IMR-90 (cell line): ENCODE data around the gene CCDC171. TPM values are rescaled to one million over a fixed set of nuclear protein-coding genes. Genes with fewer than 3 reads are reported as not detected.

Source experiments
- ATAC-seq: fragments of 200-7000 bp; cut with Tn5 transposase; 2 replicates; pipeline ENCODE4 v1.9.1; 2020; ENCODE audit warnings: low read depth, mild to moderate bottlenecking, moderate library complexity
- BruUV-seq: library from RNA; stranded (reverse); fragments of 400-500 nt; replicated peaks from 2 replicates; lab custom pipeline; 2021; lab: Mats Ljungman, UMichigan
- CTCF ChIA-PET: fragments of 300-600 bp; formaldehyde crosslinking; extraction: SDS; loops from one replicate; lab custom pipeline; 2021; ENCODE audit warnings: antibody characterized with exemption; lab: Yijun Ruan, JAX
- POLR2A ChIA-PET: fragments of 300-600 bp; sonication (Branson Sonifier 250); formaldehyde crosslinking; loops from one replicate; lab custom pipeline; 2022; ENCODE audit warnings: antibody characterized with exemption; ENCODE audit not compliant: unreplicated experiment; lab: Charles Lee
- DNase-seq: peaks from one replicate; pipeline ENCODE4 v3.0.0; 2013
- H2AFZ ChIP-seq: replicated peaks from 2 replicates; pipeline ENCODE3; 2013; ENCODE audit warnings: low read length, mild to moderate bottlenecking; ENCODE audit not compliant: poor library complexity
- H2AK5ac ChIP-seq: 2 replicates; pipeline ENCODE4 v1.6.1; 2013; ENCODE audit warnings: low read depth, low read length, inconsistent platforms
- H2AK9ac ChIP-seq: replicated peaks from 2 replicates; pipeline ENCODE3; 2013; ENCODE audit warnings: mild to moderate bottlenecking, low read depth, low read length, moderate library complexity; ENCODE audit not compliant: poor library complexity
- H2BK120ac ChIP-seq: 2 replicates; pipeline ENCODE4 v1.6.1; 2013; ENCODE audit warnings: low read depth, low read length, inconsistent platforms
- H2BK15ac ChIP-seq: 3 replicates; pipeline ENCODE4 v1.6.1; 2013; ENCODE audit warnings: low read depth, low read length, inconsistent platforms
- H2BK20ac ChIP-seq: 2 replicates; pipeline ENCODE4 v1.6.1; 2013; ENCODE audit warnings: low read depth, mild to moderate bottlenecking, inconsistent platforms, low read length, moderate library complexity
- H2BK5ac ChIP-seq: 2 replicates; pipeline ENCODE4 v1.6.1; 2013; ENCODE audit warnings: mild to moderate bottlenecking, low read depth, low read length, inconsistent platforms; ENCODE audit not compliant: poor library complexity, severe bottlenecking
- H3K14ac ChIP-seq: replicated peaks from 2 replicates; pipeline ENCODE4 v1.6.1; 2013; ENCODE audit warnings: low read depth, low read length, inconsistent platforms
- H3K18ac ChIP-seq: 2 replicates; pipeline ENCODE4 v1.6.1; 2013; ENCODE audit warnings: low read depth, low read length, control low read depth
- H3K23ac ChIP-seq: 2 replicates; pipeline ENCODE4 v1.6.1; 2013; ENCODE audit warnings: low read depth, low read length, inconsistent platforms
- H3K27ac ChIP-seq: 2 replicates; pipeline ENCODE4 v1.5.1; 2013; ENCODE audit warnings: mild to moderate bottlenecking, control low read depth, low read length; ENCODE audit not compliant: insufficient read depth
- H3K27me3 ChIP-seq: 2 replicates; pipeline ENCODE4 v1.6.1; 2013; ENCODE audit warnings: low read length; ENCODE audit not compliant: control insufficient read depth, insufficient read depth
- H3K36me3 ChIP-seq: 2 replicates; pipeline ENCODE4 v1.6.1; 2013; ENCODE audit warnings: low read length, mixed read lengths; ENCODE audit not compliant: control insufficient read depth, insufficient read depth
- H3K4ac ChIP-seq: 2 replicates; pipeline ENCODE4 v1.6.1; 2013; ENCODE audit warnings: low read depth, low read length, inconsistent platforms
- H3K4me1 ChIP-seq: 2 replicates; pipeline ENCODE4 v1.6.1; 2013; ENCODE audit warnings: low read length, mixed read lengths; ENCODE audit not compliant: control insufficient read depth, insufficient read depth
- H3K4me2 ChIP-seq: 2 replicates; pipeline ENCODE4 v1.6.1; 2013; ENCODE audit warnings: low read depth, mild to moderate bottlenecking, control low read depth, low read length, moderate library complexity
- H3K4me3 ChIP-seq: 2 replicates; pipeline ENCODE4 v1.5.1; 2013; ENCODE audit warnings: low read depth, mild to moderate bottlenecking, control low read depth, low read length, moderate library complexity; ENCODE audit not compliant: insufficient read depth
- H3K56ac ChIP-seq: 2 replicates; pipeline ENCODE4 v1.6.1; 2013; ENCODE audit warnings: low read length, inconsistent platforms; ENCODE audit not compliant: insufficient read depth; ENCODE audit errors: extremely low read depth
- H3K79me1 ChIP-seq, 2 experiments: 2 replicates each; pipeline ENCODE4 v1.6.1; 2013; ENCODE audit warnings: low read length in 2 of 2, inconsistent platforms in 1 of 2, low read depth in 1 of 2
- H3K9ac ChIP-seq: 2 replicates; pipeline ENCODE4 v1.6.1; 2013; ENCODE audit warnings: low read depth, low read length, control low read depth
- H3K9me1 ChIP-seq: 2 replicates; pipeline ENCODE4 v1.6.1; 2013; ENCODE audit warnings: low read length, inconsistent platforms; ENCODE audit not compliant: insufficient read depth
- H3K9me3 ChIP-seq: 2 replicates; pipeline ENCODE4 v1.6.1; 2013; ENCODE audit warnings: low read length; ENCODE audit not compliant: control insufficient read depth, insufficient read depth
- H4K20me1 ChIP-seq: 2 replicates; pipeline ENCODE4 v1.6.1; 2013; ENCODE audit warnings: low read length, inconsistent platforms; ENCODE audit not compliant: insufficient read depth
- H4K5ac ChIP-seq: 2 replicates; pipeline ENCODE4 v1.6.1; 2013; ENCODE audit warnings: mild to moderate bottlenecking, low read depth, low read length, control low read depth
- H4K8ac ChIP-seq, 2 experiments: 2 replicates each; pipeline ENCODE4 v1.6.1; 2013; ENCODE audit warnings: low read depth in 2 of 2, low read length in 2 of 2, control low read depth in 1 of 2, inconsistent platforms in 1 of 2
- H4K91ac ChIP-seq: 2 replicates; pipeline ENCODE4 v1.6.1; 2013; ENCODE audit warnings: low read depth, low read length, inconsistent platforms; ENCODE audit not compliant: insufficient read depth
- CEBPB ChIP-seq: IDR thresholded peaks from 2 replicates; pipeline ENCODE4 v1.6.1; 2012; ENCODE audit warnings: low read depth, low read length, improper control_type of control experiment
- WGBS, 2 experiments: methylation state at CpG; one replicate each; pipeline versions ENCODE4 v1.1.5 to v1.1.7; 2013; ENCODE audit warnings: missing lambda C conversion rate in 2 of 2; ENCODE audit not compliant: insufficient read length in 1 of 2; ENCODE audit errors: extremely low coverage in 2 of 2; 5-methylcytosine and 5-hydroxymethylcytosine counted together
- dilution Hi-C: fragments of 300-500 bp; cut with HindIII; formaldehyde crosslinking; loops from one replicate; pipeline ENCODE4 v1.14.3; 2018; ENCODE audit warnings: low sequenced_read_pairs; ENCODE audit not compliant: unreplicated experiment
- in situ Hi-C: fragments of 300-500 bp; cut with MboI; formaldehyde crosslinking; loops from 3 replicates; pipeline ENCODE4 v1.14.3; 2019; ENCODE audit warnings: low sequenced_read_pairs, inconsistent platforms, mixed read lengths
- intact Hi-C: fragments of 100-400 bp; cut with micrococcal nuclease; formaldehyde crosslinking; loops from 2 replicates; pipeline ENCODE4 v1.10.0; 2022
- polyA plus RNA-seq, 3 experiments: library from polyadenylated mRNA; depleted of rRNA; stranded (reverse); fragments of >200 nt; gene quantifications; 2 replicates each; pipeline ENCODE4 v1.2.3, GENCODE V29; 2012; ENCODE audit warnings: low replicate concordance in 1 of 3
- total RNA-seq: library from RNA; depleted of rRNA; stranded (reverse); fragments of >200 nt; gene quantifications from 2 replicates; pipeline ENCODE4 v1.2.3, GENCODE V29; 2012
- TF ChIP-seq, protein P1 (sequence below): fragments of 150-350 bp; IDR thresholded peaks from 2 replicates; pipeline ENCODE4 v1.6.1; 2017; ENCODE audit warnings: mild to moderate bottlenecking, antibody characterized with exemption, low read length, low read depth

Gene CCDC171
- total and polyA plus RNA-seq, 2 of the 4 experiments (the other 2 are of a cell fraction) = 0.63 to 2.2 TPM

DNA sequence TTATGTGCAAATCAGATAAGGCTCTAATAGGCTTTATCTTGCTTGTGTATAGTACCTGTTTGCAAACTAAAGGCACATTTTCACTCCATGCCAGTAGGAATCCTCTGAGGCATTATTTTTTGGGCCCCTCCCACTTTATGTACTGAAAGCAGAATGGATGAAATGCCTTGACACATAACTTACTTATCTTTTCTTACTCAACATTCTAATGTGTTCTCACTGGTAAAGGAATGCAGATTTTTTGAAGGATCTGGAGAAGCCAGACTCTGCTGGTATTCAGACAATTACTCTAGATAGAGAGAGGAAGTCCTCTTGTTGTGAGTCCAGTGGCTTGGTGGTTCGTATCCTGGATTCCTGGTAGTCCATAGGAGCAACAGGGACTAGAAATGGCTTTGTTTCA lies 336.7 kb downstream of the CCDC171 start:
- BruUV-seq = no TSS peak
- H4K5ac ChIP-seq = no peak overlapping the region
- ATAC-seq (peak; percentile 82), DNase-seq (peak; percentile 57)
- no peak overlapping the region for H2BK20ac ChIP-seq
- H3K14ac ChIP-seq = no peak overlapping the region
- POLR2A ChIA-PET = no interaction called here
- no peak overlapping the region for H3K4me3 ChIP-seq
- WGBS, 2 experiments = no CpG with 5 or more reads among the region's 1 CpG
- no peaks in the 10 kb centered on the region for H3K4me1 ChIP-seq
- no peak overlapping the region for H4K91ac ChIP-seq
- in situ Hi-C loops = no loop called here
- no peak overlapping the region for H3K4ac ChIP-seq
- H3K18ac ChIP-seq = no peak overlapping the region
- H3K27me3 ChIP-seq = no peaks in the 10 kb centered on the region
- H2BK5ac ChIP-seq = no peak overlapping the region
- no peak overlapping the region for H2BK15ac ChIP-seq
- no peaks in the 10 kb centered on the region for H3K79me1 ChIP-seq
- intact Hi-C loops = no loop called here
- H3K9me1 ChIP-seq = no peaks in the 10 kb centered on the region
- H2BK120ac ChIP-seq = no peak overlapping the region
- no peak overlapping the region for H2AFZ ChIP-seq
- H3K56ac ChIP-seq = no peak overlapping the region
- no peak overlapping the region for H2AK9ac ChIP-seq
- dilution Hi-C loops = no loop called here
- H3K9ac ChIP-seq = no peak overlapping the region
- no peaks in the 10 kb centered on the region for H3K9me3 ChIP-seq
- H3K27ac ChIP-seq = no peak overlapping the region
- H4K8ac ChIP-seq = no peak overlapping the region
- no peak overlapping the region for H3K4me2 ChIP-seq
- no peak overlapping the region for H3K23ac ChIP-seq
- no peak overlapping the region for H2AK5ac ChIP-seq
- no peaks in the 10 kb centered on the region for H4K20me1 ChIP-seq
- CTCF ChIA-PET = no interaction called here
- H3K36me3 ChIP-seq = no peaks in the 10 kb centered on the region
- TF ChIP-seq CEBPB = peak; percentile 39; the same call in 1 of the 2 replicates
- TF ChIP-seq, protein P1, sequence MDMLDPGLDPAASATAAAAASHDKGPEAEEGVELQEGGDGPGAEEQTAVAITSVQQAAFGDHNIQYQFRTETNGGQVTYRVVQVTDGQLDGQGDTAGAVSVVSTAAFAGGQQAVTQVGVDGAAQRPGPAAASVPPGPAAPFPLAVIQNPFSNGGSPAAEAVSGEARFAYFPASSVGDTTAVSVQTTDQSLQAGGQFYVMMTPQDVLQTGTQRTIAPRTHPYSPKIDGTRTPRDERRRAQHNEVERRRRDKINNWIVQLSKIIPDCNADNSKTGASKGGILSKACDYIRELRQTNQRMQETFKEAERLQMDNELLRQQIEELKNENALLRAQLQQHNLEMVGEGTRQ = no peak
